Upper lobe of right lung (tissue), 1 donor: Measurements from ENCODE around the gene DQX1. TPM values are rescaled to one million over a fixed set of nuclear protein-coding genes. Genes with fewer than 3 reads are reported as not detected.
A peak's percentile ranks its signal among the peaks of the same experiment; 100 is the strongest.

ENCODE experiments used
- ATAC-seq: fragments of 200-7000 bp; cut with Tn5 transposase; one replicate; pipeline ENCODE4 v1.9.1; 2020; ENCODE audit warnings: mild to moderate bottlenecking, moderate library complexity
- DNase-seq: peaks from one replicate; pipeline ENCODE4 v3.0.0-alpha.2; 2020
- H3K27ac ChIP-seq: fragments of 200-600 bp; one replicate; pipeline ENCODE4 v1.8.0; 2022
- H3K27me3 ChIP-seq: fragments of 200-600 bp; one replicate; pipeline ENCODE4 v1.8.0; 2022; ENCODE audit warnings: mild to moderate bottlenecking
- H3K36me3 ChIP-seq: fragments of 200-600 bp; one replicate; pipeline ENCODE4 v1.8.0; 2022
- H3K4me1 ChIP-seq: fragments of 200-600 bp; one replicate; pipeline ENCODE4 v1.8.0; 2022
- H3K4me3 ChIP-seq: fragments of 200-600 bp; one replicate; pipeline ENCODE4 v1.8.0; 2022; ENCODE audit warnings: mild to moderate bottlenecking
- H3K9me3 ChIP-seq: fragments of 200-600 bp; one replicate; pipeline ENCODE4 v1.8.0; 2022
- CTCF ChIP-seq: fragments of 200-600 bp; IDR thresholded peaks from one replicate; pipeline ENCODE4 v1.8.0; 2022; ENCODE audit warnings: antibody characterized with exemption
- intact Hi-C: fragments of 100-400 bp; cut with DNase I; formaldehyde crosslinking; loops from one replicate; pipeline ENCODE4 v1.11.0; 2022
- total RNA-seq: library from RNA; stranded (reverse); fragmentation: NEBNext Ultra II Directional; extraction: Animal tissue kit (Norgen Biotek cat#: 25700); gene quantifications from one replicate; pipeline ENCODE4 v1.2.1, GENCODE V29; 2021
- donor health status: DM: no; HTN: yes; CAD: no; lungs with severe emphysema.

Gene DQX1
- total RNA-seq, 1 donor from 2014 or later: not detected

GRCh38 chr2:74548285-74548899, 22.4 kb upstream of the DQX1 start:
- no peak for ATAC-seq
- peak overlapping the region; percentile 78 for H3K27ac ChIP-seq
- H3K9me3 ChIP-seq: no peaks in the 10 kb centered on the region
- peaks cover 15% of the 10 kb centered on the region for H3K4me1 ChIP-seq
- peak overlapping the region; percentile 73 for H3K4me3 ChIP-seq
- no peak for TF ChIP-seq CTCF
- no peak for DNase-seq
- intact Hi-C loops: no loop called here
- no peaks in the 10 kb centered on the region for H3K27me3 ChIP-seq
- H3K36me3 ChIP-seq: no peaks in the 10 kb centered on the region

GRCh38 chr2:74546004-74546403, 20.0 kb upstream of the DQX1 start:
- H3K4me3 ChIP-seq: no peak overlapping the region
- H3K4me1 ChIP-seq: peaks cover 9% of the 10 kb centered on the region
- intact Hi-C loops: no loop called here
- no peak for ATAC-seq
- DNase-seq: no peak
- H3K36me3 ChIP-seq: no peaks in the 10 kb centered on the region
- H3K27ac ChIP-seq: no peak overlapping the region
- no peaks in the 10 kb centered on the region for H3K9me3 ChIP-seq
- no peak for TF ChIP-seq CTCF
- H3K27me3 ChIP-seq: no peaks in the 10 kb centered on the region

GRCh38 chr2:74544634-74545033, 18.6 kb upstream of the DQX1 start:
- ATAC-seq (no peak), DNase-seq (peak; percentile 9)
- no peak overlapping the region for H3K4me3 ChIP-seq
- H3K27ac ChIP-seq: no peak overlapping the region
- intact Hi-C loops: no loop called here
- no peaks in the 10 kb centered on the region for H3K9me3 ChIP-seq
- H3K36me3 ChIP-seq: no peaks in the 10 kb centered on the region
- peaks cover 6% of the 10 kb centered on the region for H3K4me1 ChIP-seq
- TF ChIP-seq CTCF: no peak
- H3K27me3 ChIP-seq: no peaks in the 10 kb centered on the region

GRCh38 chr2:74542978-74543377, 16.9 kb upstream of the DQX1 start:
- Histone ChIP-seq H3K27me3 (no peaks in the 10 kb centered on the region), H3K9me3 (no peaks in the 10 kb centered on the region), H3K36me3 (no peaks in the 10 kb centered on the region), H3K4me3 (no peak overlapping the region), H3K4me1 (no peaks in the 10 kb centered on the region), H3K27ac (no peak overlapping the region)
- no peak for TF ChIP-seq CTCF
- ATAC-seq (no peak), DNase-seq (peak; percentile 1)
- intact Hi-C loops: no loop called here

GRCh38 chr2:74540291-74540690, 14.3 kb upstream of the DQX1 start:
- no peak for TF ChIP-seq CTCF
- DNase-seq: peak; percentile 43
- Histone ChIP-seq H3K27ac (no peak overlapping the region), H3K4me1 (no peaks in the 10 kb centered on the region), H3K9me3 (no peaks in the 10 kb centered on the region), H3K4me3 (no peak overlapping the region), H3K36me3 (no peaks in the 10 kb centered on the region), H3K27me3 (no peaks in the 10 kb centered on the region)
- peak; percentile 40 for ATAC-seq
- intact Hi-C loops: no loop called here

GRCh38 chr2:74538881-74539339, 12.9 kb upstream of the DQX1 start:
- intact Hi-C loops: no loop called here
- peak; percentile 39 for DNase-seq
- no peak overlapping the region for H3K27ac ChIP-seq
- no peaks in the 10 kb centered on the region for H3K9me3 ChIP-seq
- peaks cover 2% of the 10 kb centered on the region for H3K36me3 ChIP-seq
- no peak for ATAC-seq
- no peaks in the 10 kb centered on the region for H3K4me1 ChIP-seq
- TF ChIP-seq CTCF: no peak
- H3K27me3 ChIP-seq: no peaks in the 10 kb centered on the region
- no peak overlapping the region for H3K4me3 ChIP-seq
